SK-N-SH (cell line): ENCODE data around the gene DNAJA3. TPM values are rescaled to one million over a fixed set of nuclear protein-coding genes. Genes with fewer than 3 reads are reported as not detected.
A peak's percentile ranks its signal among the peaks of the same experiment; 100 is the strongest.

Experiments used
- CTCF ChIA-PET: fragments of 300-600, 350-600 bp; formaldehyde crosslinking; extraction: SDS; loops from one replicate; lab custom pipeline; 2021; lab: Yijun Ruan, JAX
- POLR2A ChIA-PET: fragments of 350-600 bp; sonication (Branson Sonifier 250); formaldehyde crosslinking; extraction: SDS; loops from one replicate; lab custom pipeline; 2020; ENCODE audit warnings: antibody characterized with exemption, inconsistent platforms; lab: Yijun Ruan, JAX
- DNase-seq: peaks from one replicate; pipeline ENCODE4 v3.0.0; 2012
- H2AFZ ChIP-seq: fragments of 200-600 bp; sonication (generic); 2 replicates; pipeline ENCODE4 v1.8.1; 2016; ENCODE audit warnings: antibody characterized with exemption, mild to moderate bottlenecking, low read depth
- H3F3A ChIP-seq: fragments of 200-600 bp; sonication (generic); replicated peaks from 2 replicates; pipeline ENCODE3; 2016; ENCODE audit warnings: antibody characterized with exemption, mild to moderate bottlenecking; ENCODE audit not compliant: insufficient read depth
- H3K27ac ChIP-seq, 2 experiments: fragments of 200-500 bp in 1 of 2; fragments of 200-600 bp in 1 of 2; sonication (Bioruptor generic) in 1 of 2; sonication (generic), shearing (Covaris generic) in 1 of 2; 2 replicates each; pipeline versions ENCODE4 v1.5.1 to v1.6.1; 2014 to 2016; ENCODE audit warnings: low read depth in 2 of 2, inconsistent platforms in 1 of 2, low read length in 1 of 2, mild to moderate bottlenecking in 1 of 2, mixed read lengths in 1 of 2
- H3K27me3 ChIP-seq: fragments of 200-600 bp; sonication (generic), shearing (Covaris generic); 2 replicates; pipeline ENCODE4 v1.6.1; 2016; ENCODE audit warnings: mixed run types; ENCODE audit not compliant: insufficient read depth
- H3K36me3 ChIP-seq, 2 experiments: fragments of 200-500 bp in 1 of 2; fragments of 200-600 bp in 1 of 2; sonication (Bioruptor generic) in 1 of 2; sonication (generic) in 1 of 2; replicated peaks in 1 of 2; 2 replicates each; pipeline versions ENCODE3 to v1.5.1; 2014 to 2016; ENCODE audit warnings: low read length in 1 of 2, mild to moderate bottlenecking in 1 of 2; ENCODE audit not compliant: insufficient read depth in 2 of 2, control insufficient read depth in 1 of 2
- H3K4me1 ChIP-seq, 2 experiments: fragments of 200-500 bp in 1 of 2; fragments of 200-600 bp in 1 of 2; sonication (Bioruptor generic) in 1 of 2; sonication (generic), shearing (Covaris generic) in 1 of 2; 2 replicates each; pipeline versions ENCODE4 v1.5.1 to v1.6.1; 2014 to 2016; ENCODE audit warnings: low read depth in 1 of 2, low read length in 1 of 2, mixed run types in 1 of 2; ENCODE audit not compliant: insufficient read depth in 2 of 2, control insufficient read depth in 1 of 2
- H3K4me2 ChIP-seq: fragments of 200-600 bp; sonication (generic), shearing (Covaris generic); 2 replicates; pipeline ENCODE4 v1.6.1; 2017; ENCODE audit warnings: mixed run types
- H3K4me3 ChIP-seq, 2 experiments: fragments of 200-500 bp in 1 of 2; fragments of 200-600 bp in 1 of 2; sonication (Bioruptor generic) in 1 of 2; sonication (generic), shearing (Covaris generic) in 1 of 2; 2 replicates each; pipeline versions ENCODE4 v1.5.1 to v1.8.1; 2014 to 2016; ENCODE audit warnings: low read depth in 2 of 2, inconsistent platforms in 1 of 2, low read length in 1 of 2, mild to moderate bottlenecking in 1 of 2, mixed read lengths in 1 of 2, moderate library complexity in 1 of 2
- H3K79me2 ChIP-seq: fragments of 200-600 bp; sonication (generic); 2 replicates; pipeline ENCODE4 v1.8.1; 2017; ENCODE audit warnings: mild to moderate bottlenecking; ENCODE audit not compliant: insufficient read depth
- H3K9ac ChIP-seq: fragments of 200-600 bp; sonication (generic); 2 replicates; pipeline ENCODE4 v1.6.1; 2017; ENCODE audit warnings: mixed run types
- H3K9me2 ChIP-seq: fragments of 200-600 bp; sonication (generic); 2 replicates; pipeline ENCODE4 v1.6.1; 2017; ENCODE audit warnings: mixed run types
- H3K9me3 ChIP-seq: fragments of 200-600 bp; sonication (generic); 2 replicates; pipeline ENCODE4 v1.6.1; 2017; ENCODE audit warnings: mixed run types, mild to moderate bottlenecking, moderate library complexity
- H4K20me1 ChIP-seq: fragments of 200-600 bp; sonication (generic); 2 replicates; pipeline ENCODE4 v1.6.1; 2017; ENCODE audit warnings: mild to moderate bottlenecking, mixed run types; ENCODE audit not compliant: insufficient read depth
- EZH2phosphoT487 ChIP-seq: fragments of 200-600 bp; sonication (generic); IDR thresholded peaks from 2 replicates; pipeline ENCODE4 v1.6.1; 2017; ENCODE audit warnings: low read depth, mixed run types, mild to moderate bottlenecking, antibody characterized with exemption, moderate library complexity, borderline replicate concordance
- NRF1 ChIP-seq: IDR thresholded peaks from 2 replicates; pipeline ENCODE4 v1.6.1; 2012; ENCODE audit warnings: low read depth, mild to moderate bottlenecking, low read length
- REST ChIP-seq: IDR thresholded peaks from 2 replicates; pipeline ENCODE4 v1.6.1; 2012; ENCODE audit warnings: mild to moderate bottlenecking, low read depth, low read length, moderate library complexity
- SMC3 ChIP-seq: IDR thresholded peaks from 2 replicates; pipeline ENCODE4 v1.6.1; 2012; ENCODE audit warnings: low read depth, low read length, improper control_type of control experiment
- TAF1 ChIP-seq: IDR thresholded peaks from 2 replicates; pipeline ENCODE4 v1.6.1; 2012; ENCODE audit warnings: low read depth, mild to moderate bottlenecking, low read length, moderate library complexity, borderline replicate concordance
- TCF12 ChIP-seq: IDR thresholded peaks from 2 replicates; pipeline ENCODE4 v1.4.0; 2012
- TEAD4 ChIP-seq: IDR thresholded peaks from 2 replicates; pipeline ENCODE4 v1.4.0; 2012; ENCODE audit warnings: mild to moderate bottlenecking, borderline replicate concordance; ENCODE audit not compliant: insufficient read depth
- YY1 ChIP-seq: IDR thresholded peaks from 2 replicates; pipeline ENCODE4 v1.4.0; 2012; ENCODE audit warnings: low read depth, mild to moderate bottlenecking
- WGBS: methylation state at CpG from one replicate; pipeline ENCODE4 v1.1.6; 2017; ENCODE audit warnings: low lambda C conversion rate; 5-methylcytosine and 5-hydroxymethylcytosine counted together
- polyA plus RNA-seq, 3 experiments: library from polyadenylated mRNA; depleted of rRNA; stranded (reverse); fragments of >200 nt; gene quantifications; 2 replicates each; pipeline ENCODE4 v1.2.3, GENCODE V29; 2012

The DNAJA3 gene
- polyA plus RNA-seq, 1 of the 3 experiments (the other 2 are of a cell fraction), result 52.6 TPM

- WGBS, result 89% methylated on average over 17 of the region's 22 CpGs
- TF ChIP-seq YY1 (no peak), EZH2phosphoT487 (no peak), SMC3 (no peak), REST (no peak), TAF1 (no peak), NRF1 (no peak)
- ChIA-PET POLR2A (interaction anchor here (0.6 kb wide), 3 partner anchors 7 to 36 kb away, joined by 3 read pairs; no protein-coding TSS in a partner anchor), CTCF (interaction anchor here (0.9 kb wide), 1 partner anchor 61 kb away, joined by 3 read pairs; no protein-coding TSS in a partner anchor)
- no peak overlapping the region for H2AFZ ChIP-seq
- H3K4me2 ChIP-seq, result 0 out of 2 replicates have a peak overlapping the region, but pooled peaks have one; percentile 46
- peaks cover 23% of the 10 kb centered on the region for H3F3A ChIP-seq
- no peaks in the 10 kb centered on the region for H3K9me2 ChIP-seq
- peaks cover 0 to 8% of the 10 kb centered on the region in 2 experiments; a peak in 1 of 4 replicates for H3K4me1 ChIP-seq
- H3K79me2 ChIP-seq, result no peaks in the 10 kb centered on the region
- no peaks in the 10 kb centered on the region for H4K20me1 ChIP-seq
- peaks cover 13 to 14% of the 10 kb centered on the region in 2 experiments for H3K36me3 ChIP-seq
- H3K27ac ChIP-seq, result peak overlapping the region in 1 of 2 experiments; percentile 59; a peak in 2 of 4 replicates
- peak overlapping the region; percentile 32 for H3K9ac ChIP-seq
- no peaks in the 10 kb centered on the region for H3K9me3 ChIP-seq
- no peak overlapping the region for H3K4me3 ChIP-seq
- DNase-seq, result no peak
- no peaks in the 10 kb centered on the region for H3K27me3 ChIP-seq
These were observed 38.0 kb downstream of the DNAJA3 start for GRCh38 chr16:4463522-4464163.

- Histone ChIP-seq H3K36me3 (peaks cover 19 to 20% of the 10 kb centered on the region in 2 experiments), H3K4me2 (no peak overlapping the region), H3K9me2 (no peaks in the 10 kb centered on the region), H3K9me3 (no peaks in the 10 kb centered on the region), H3K79me2 (0 out of 2 replicates have a peak, but pooled peaks cover 3% of the 10 kb centered on the region), H3K27ac (no peak overlapping the region), H3K9ac (no peak overlapping the region), H4K20me1 (no peaks in the 10 kb centered on the region), H3K27me3 (no peaks in the 10 kb centered on the region), H3K4me3 (no peak overlapping the region), H3F3A (peaks cover 16% of the 10 kb centered on the region), H2AFZ (no peak overlapping the region), H3K4me1 (peaks cover 0 to 8% of the 10 kb centered on the region in 2 experiments; a peak in 1 of 4 replicates)
- 97% methylated on average over 19 of the region's 32 CpGs for WGBS
- DNase-seq, result no peak
- CTCF ChIA-PET, result no interaction called here
- TF ChIP-seq TEAD4 (no peak), TCF12 (no peak)
- POLR2A ChIA-PET, result interaction anchor here (1.0 kb wide), 1 partner anchor 11 kb away, joined by 3 read pairs; no protein-coding TSS in a partner anchor
These were observed 40.5 kb downstream of the DNAJA3 start for GRCh38 chr16:4465977-4466779.
